Lower lobe of right lung (tissue), 2 donors: ENCODE measurements around the gene FUBP3. TPM values are rescaled to one million over a fixed set of nuclear protein-coding genes. Genes with fewer than 3 reads are reported as not detected.

Experiments
- ATAC-seq, 2 donors: fragments of 200-7000 bp; cut with Tn5 transposase; one replicate each; pipeline ENCODE4 v1.9.1; 2020 to 2022; ENCODE audit warnings: mild to moderate bottlenecking in 2 of 2, moderate library complexity in 2 of 2
- DNase-seq: peaks from one replicate; pipeline ENCODE4 v3.0.0-alpha.2; 2020
- H3K27ac ChIP-seq: fragments of 200-600 bp; one replicate; pipeline ENCODE4 v1.8.0; 2022
- H3K27me3 ChIP-seq: fragments of 200-600 bp; one replicate; pipeline ENCODE4 v1.8.0; 2022; ENCODE audit warnings: low read depth
- H3K36me3 ChIP-seq: fragments of 200-600 bp; one replicate; pipeline ENCODE4 v1.8.0; 2022; ENCODE audit warnings: mild to moderate bottlenecking
- H3K4me1 ChIP-seq: fragments of 200-600 bp; one replicate; pipeline ENCODE4 v1.8.0; 2022
- H3K4me3 ChIP-seq: fragments of 200-600 bp; one replicate; pipeline ENCODE4 v1.8.0; 2022; ENCODE audit warnings: mild to moderate bottlenecking
- H3K9me3 ChIP-seq: fragments of 200-600 bp; one replicate; pipeline ENCODE4 v1.8.0; 2022
- CTCF ChIP-seq: fragments of 200-600 bp; IDR thresholded peaks from one replicate; pipeline ENCODE4 v1.8.0; 2022; ENCODE audit warnings: antibody characterized with exemption, mild to moderate bottlenecking
- intact Hi-C: fragments of 100-400 bp; cut with DNase I; formaldehyde crosslinking; loops from one replicate; pipeline ENCODE4 v1.11.0; 2022
- total RNA-seq: library from RNA; stranded (reverse); fragmentation: NEBNext Ultra II Directional; extraction: Animal tissue kit (Norgen Biotek cat#: 25700); gene quantifications from one replicate; pipeline ENCODE4 v1.2.1, GENCODE V29; 2021
- donor health status: DM: no; HTN: yes; CAD: no; lungs with severe emphysema.

FUBP3 gene
- total RNA-seq, 1 donor from 2014 or later: 46.8 TPM

GRCh38 chr9:130606887-130607600 is 27.7 kb downstream of the FUBP3 start:
- H3K27me3 ChIP-seq: no peaks in the 10 kb centered on the region
- intact Hi-C loops: no loop called here
- no peak overlapping the region for H3K27ac ChIP-seq
- ATAC-seq (no peak), DNase-seq (no peak)
- H3K36me3 ChIP-seq: peaks cover 63% of the 10 kb centered on the region
- TF ChIP-seq CTCF: no peak
- no peak overlapping the region for H3K4me3 ChIP-seq
- H3K4me1 ChIP-seq: no peaks in the 10 kb centered on the region
- no peaks in the 10 kb centered on the region for H3K9me3 ChIP-seq

DNA sequence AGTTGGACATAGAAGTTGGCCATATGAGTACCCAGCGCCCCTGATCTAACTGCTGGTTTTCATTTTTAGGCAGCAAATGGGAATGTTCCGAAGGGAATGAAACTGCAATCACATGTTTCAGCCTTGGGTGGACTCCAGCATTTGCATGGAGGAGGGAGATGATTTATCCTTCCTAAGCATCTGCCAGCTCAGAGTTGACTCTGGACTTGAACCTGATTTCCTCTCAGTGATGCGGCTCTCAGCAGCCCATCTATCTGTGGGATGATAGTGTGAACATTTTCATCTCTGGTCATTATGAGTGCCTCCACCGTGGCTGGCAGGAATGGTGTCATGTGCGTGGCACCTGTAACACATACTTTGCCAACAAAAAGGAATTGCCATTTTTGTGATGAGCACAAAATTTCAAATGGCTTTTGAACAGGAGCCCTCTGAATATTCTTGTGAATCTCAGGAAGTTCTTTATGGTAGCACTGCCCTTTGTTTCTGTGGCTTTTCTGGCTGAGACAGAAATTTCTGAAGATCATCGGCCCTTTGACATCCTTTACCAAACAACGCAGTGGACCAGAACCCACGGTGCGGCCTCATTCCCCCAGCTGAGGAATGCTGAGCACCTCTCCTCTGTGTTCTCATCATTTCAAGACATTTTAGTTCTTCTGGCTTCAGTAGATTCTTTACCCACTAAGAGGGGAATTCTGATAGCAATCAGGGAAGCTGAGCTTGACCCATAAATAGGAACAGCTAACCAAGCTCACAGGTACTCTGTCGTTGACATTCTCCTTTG is 28.5 kb downstream of the FUBP3 start:
- no peak overlapping the region for H3K27ac ChIP-seq
- H3K27me3 ChIP-seq: no peaks in the 10 kb centered on the region
- no peak overlapping the region for H3K4me3 ChIP-seq
- intact Hi-C loops: no loop called here
- TF ChIP-seq CTCF: no peak
- no peaks in the 10 kb centered on the region for H3K4me1 ChIP-seq
- peaks cover 63% of the 10 kb centered on the region for H3K36me3 ChIP-seq
- DNase-seq: no peak
- H3K9me3 ChIP-seq: no peaks in the 10 kb centered on the region
- no peak for ATAC-seq

DNA sequence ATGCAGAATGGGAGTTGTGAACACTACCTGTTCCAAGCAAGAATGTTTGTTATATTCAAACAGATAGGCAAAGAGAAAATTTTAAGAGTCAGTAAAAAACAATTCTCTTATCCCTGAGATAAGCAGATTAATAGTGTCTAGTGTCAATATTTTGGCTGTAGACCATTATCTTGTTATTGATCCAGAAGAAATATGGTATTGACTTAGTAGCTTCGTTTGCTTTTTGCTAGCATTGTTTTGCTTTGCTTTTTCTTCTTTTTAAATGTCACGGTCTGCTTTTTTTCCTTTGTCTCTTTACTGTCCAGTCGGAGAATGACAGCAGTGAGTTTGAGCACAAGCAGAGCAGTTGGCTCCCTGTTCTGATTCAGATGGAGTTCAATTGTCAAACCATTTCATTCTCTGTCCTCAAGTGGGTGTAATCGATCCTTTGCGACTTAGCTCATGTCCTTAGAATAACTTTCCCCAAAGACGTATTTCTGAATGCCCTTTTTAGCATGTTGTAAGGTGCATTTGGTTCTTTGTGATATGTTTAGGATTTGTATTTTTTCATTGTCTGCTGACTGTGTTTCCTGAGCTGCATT is 29.3 kb downstream of the FUBP3 start:
- no peak overlapping the region for H3K4me3 ChIP-seq
- H3K9me3 ChIP-seq: no peaks in the 10 kb centered on the region
- H3K27ac ChIP-seq: no peak overlapping the region
- no peaks in the 10 kb centered on the region for H3K27me3 ChIP-seq
- DNase-seq (no peak), ATAC-seq (no peak)
- intact Hi-C loops: no loop called here
- peaks cover 71% of the 10 kb centered on the region for H3K36me3 ChIP-seq
- no peaks in the 10 kb centered on the region for H3K4me1 ChIP-seq
- no peak for TF ChIP-seq CTCF

DNA sequence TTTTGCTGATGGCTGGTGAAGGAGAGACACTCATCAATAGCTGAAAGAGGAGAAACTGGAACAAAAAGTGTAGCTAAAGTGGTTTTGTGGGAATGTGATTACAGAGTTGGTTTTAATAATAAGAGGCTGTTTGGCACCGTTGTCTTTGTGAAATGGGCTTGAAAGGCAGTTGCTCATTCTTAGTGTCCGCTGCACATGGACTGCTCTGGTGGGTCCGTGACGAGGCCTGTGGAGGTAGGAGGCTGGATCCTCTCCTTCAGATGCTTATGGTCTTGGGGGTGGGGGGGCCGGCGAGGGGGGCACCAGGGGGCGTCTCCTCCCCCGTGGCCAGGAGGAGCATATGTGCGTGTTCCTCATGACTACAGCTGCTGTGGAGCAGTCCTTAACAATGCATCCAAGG is 29.8 kb downstream of the FUBP3 start:
- H3K4me3 ChIP-seq: no peak overlapping the region
- H3K9me3 ChIP-seq: no peaks in the 10 kb centered on the region
- no peaks in the 10 kb centered on the region for H3K4me1 ChIP-seq
- peaks cover 76% of the 10 kb centered on the region for H3K36me3 ChIP-seq
- TF ChIP-seq CTCF: no peak
- no peak for DNase-seq
- intact Hi-C loops: no loop called here
- no peak for ATAC-seq
- no peaks in the 10 kb centered on the region for H3K27me3 ChIP-seq
- no peak overlapping the region for H3K27ac ChIP-seq

- Histone ChIP-seq H3K9me3 (no peaks in the 10 kb centered on the region), H3K27ac (no peak overlapping the region), H3K36me3 (peaks cover 85% of the 10 kb centered on the region), H3K27me3 (no peaks in the 10 kb centered on the region), H3K4me1 (no peaks in the 10 kb centered on the region), H3K4me3 (no peak overlapping the region)
- no peak for TF ChIP-seq CTCF
- ATAC-seq (no peak), DNase-seq (no peak)
- intact Hi-C loops: no loop called here
These were observed 31.7 kb downstream of the FUBP3 start for GRCh38 chr9:130610862-130611707.
